GM18507 (cell line): Measurements from ENCODE around the gene CAPN2.

Experiments used
- DNase-seq: peaks from one replicate; pipeline ENCODE4 v3.0.0; 2011; ENCODE audit warnings: low read depth; ENCODE audit not compliant: insufficient read length; ENCODE audit errors: extremely low spot score
- FAIRE-seq: peaks from 2 replicates; lab custom pipeline; 2011; peaks lifted over from hg19 to GRCh38; lab: Jason Lieb, UNC

CAPN2 gene

DNA sequence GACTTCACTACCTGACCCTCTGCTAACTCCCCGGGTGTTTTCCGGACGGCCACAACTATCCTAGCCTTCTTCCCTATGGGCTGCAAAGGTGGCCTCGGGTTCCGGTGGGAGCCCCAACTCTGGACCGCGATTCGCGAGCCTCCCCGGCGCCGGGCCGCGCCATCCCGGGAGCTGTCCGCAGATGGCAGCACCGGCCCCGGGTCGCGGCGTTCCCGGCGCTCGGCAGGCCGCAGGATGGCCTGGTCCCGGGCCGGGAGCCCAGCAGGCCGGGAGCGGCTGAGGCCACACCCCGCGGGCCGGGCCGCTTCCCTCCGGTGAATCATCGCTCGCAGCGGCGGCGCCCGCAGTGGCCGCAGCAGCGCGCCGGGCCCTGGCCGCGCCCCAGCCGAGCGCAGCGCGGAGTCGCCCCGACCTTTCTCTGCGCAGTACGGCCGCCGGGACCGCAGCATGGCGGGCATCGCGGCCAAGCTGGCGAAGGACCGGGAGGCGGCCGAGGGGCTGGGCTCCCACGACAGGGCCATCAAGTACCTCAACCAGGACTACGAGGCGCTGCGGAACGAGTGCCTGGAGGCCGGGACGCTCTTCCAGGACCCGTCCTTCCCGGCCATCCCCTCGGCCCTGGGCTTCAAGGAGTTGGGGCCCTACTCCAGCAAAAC lies at the start of gene CAPN2:
Gene CAPN2 (plus strand): TSS at position 346 of the 656 bp plus-strand sequence. CDS start 102 bp downstream, at position 448.
- DNase-seq (peak; percentile 50), FAIRE-seq (no peak)

DNA sequence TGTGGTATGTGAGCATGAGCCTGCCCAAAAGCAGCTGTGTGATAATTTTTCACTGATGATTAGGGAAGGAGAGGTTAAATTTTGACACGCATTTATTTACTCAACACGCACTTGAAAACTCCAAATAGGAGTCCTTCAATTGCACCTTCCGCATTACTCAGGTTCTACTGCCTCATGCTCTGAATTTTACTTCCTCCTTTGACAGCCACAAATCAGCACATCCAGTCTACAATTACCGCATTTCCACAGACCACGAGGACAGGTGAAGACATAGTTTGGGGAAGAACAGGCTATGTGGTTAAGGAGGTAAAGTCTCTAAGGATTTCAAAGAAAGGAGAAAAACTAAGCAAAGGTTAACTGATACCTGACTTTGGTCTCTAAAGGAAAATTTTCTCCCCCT lies 49.4 kb upstream of the CAPN2 start:
- FAIRE-seq (no peak), DNase-seq (no peak)

DNA sequence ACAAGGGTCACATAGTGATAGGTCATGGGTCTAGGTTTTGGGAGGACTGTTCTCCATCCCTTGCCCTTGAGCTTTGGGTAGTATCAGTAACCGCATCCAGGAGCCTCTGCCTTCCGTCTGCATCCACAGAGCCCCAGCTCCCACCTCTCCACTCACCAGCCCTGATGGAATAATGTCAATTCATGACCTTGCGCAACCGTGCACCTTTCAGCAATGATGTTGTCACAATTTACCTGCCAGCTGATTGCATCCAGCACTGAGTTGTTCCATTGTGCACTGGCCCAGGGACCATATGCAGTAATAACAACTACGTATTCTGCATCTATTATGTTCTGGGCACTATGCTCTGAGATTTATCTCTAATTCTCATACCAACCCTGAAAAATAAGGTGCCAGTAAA lies 48.2 kb upstream of the CAPN2 start:
- no peak for DNase-seq
- no peak for FAIRE-seq

DNA sequence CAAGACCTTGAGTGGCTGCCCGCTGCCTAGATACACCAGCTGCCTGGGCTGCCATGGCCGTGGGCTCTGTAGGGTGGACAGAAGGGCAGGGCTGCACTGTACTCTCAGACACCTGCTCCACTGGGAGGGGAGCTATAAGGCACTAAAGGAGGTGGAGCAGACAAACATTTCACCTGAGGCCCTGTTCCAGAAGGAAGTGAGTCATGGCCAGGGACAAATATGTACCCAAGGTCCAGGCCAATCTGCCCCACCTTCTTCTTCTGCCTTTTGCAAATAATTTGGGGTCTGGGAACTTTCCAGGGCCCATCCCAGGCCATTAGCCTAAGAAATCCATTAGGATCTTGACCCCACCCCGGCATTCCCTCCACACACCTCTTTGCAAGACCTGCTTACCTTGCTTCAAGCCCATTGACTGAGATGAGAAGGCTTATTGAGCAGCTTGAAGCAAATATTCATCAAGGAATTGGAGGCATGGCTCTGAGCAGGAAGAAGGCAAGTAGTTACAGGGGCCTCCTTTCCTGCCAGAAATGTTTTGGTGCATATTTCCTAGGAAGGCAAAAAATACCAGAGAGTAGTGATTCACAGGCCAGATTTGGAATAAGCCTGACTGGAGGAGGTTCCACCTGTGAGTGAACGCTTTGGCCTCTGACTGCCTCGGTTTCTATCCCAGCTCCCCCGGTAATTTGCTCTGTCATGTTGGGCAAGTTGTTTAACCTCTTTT lies 46.6 kb upstream of the CAPN2 start, which contains the start of gene CAPN8:
Gene CAPN8 (minus strand): TSS at position 110 of the 721 bp plus-strand sequence. CDS start 55 bp downstream, at position 55.
- FAIRE-seq: no peak
- no peak for DNase-seq

DNA sequence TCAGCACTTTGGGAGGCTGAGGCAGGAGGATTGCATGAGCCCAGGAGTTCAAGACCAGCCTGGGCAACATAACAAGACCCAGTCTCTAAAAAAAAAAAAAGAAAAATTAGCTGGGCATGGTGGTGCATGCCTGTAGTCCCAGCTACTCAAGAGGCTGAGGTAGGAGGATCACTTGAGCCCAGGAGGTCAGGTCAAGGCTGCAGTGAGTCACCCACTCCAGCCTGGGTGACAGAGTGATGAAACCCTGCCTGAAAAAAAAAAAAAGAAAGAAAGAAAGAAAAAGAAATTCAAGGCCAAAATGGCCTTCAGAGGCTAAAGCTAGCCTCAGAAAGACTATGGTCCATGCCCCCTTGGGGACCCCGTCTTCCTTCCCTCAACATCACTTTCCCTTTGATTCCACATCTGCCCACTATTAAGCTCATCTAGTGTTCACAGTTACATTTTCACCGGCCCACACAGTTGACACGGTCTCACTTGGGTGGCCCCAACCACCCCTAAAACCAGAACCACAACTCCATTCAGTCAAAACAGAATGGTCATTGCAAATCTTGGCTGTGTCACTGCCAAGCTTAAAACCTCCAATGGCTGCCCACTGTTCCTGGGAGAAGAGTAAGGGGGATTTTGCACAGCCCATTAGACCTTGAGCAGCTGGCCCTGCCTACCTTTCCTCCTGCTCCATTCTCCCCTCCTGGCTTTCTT lies 44.7 kb upstream of the CAPN2 start:
- FAIRE-seq (no peak), DNase-seq (no peak)

DNA sequence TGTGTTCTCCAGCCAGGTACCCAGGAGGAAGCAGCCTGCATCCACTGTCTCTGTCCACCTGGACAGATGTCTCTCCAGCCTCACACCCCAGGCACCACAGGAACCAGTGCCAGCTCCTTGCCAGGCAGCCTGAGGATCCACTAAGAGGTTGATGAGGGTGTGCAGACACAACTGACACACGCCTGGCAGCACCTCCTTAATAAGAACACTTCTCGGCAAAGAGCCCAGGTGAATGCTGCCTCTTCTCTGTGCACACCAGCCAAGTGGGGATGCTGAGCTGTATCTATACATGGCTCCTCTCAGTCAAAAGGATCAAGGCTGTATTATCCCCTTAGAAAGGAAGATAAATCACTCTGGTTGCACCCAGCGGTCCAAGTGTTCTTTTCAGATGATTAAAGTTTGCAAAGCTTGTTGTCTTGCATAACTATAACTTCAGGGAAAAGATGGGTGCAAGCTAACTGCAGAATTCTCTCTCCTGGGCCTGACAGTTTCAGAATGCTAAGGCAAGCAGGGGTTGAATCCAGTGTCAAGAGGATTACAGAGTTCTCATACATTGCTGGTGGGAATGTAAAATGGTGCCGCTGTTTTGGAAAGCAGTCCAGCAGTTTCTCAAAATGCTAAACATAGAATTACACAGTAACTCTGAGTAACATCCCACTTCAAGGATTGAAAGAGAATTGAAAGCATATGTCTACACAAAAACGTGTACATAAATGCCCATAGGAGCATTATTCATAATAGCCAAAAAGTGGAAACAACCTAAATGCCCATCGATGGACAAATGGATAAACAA lies 43.1 kb upstream of the CAPN2 start:
- DNase-seq: no peak
- no peak for FAIRE-seq

DNA sequence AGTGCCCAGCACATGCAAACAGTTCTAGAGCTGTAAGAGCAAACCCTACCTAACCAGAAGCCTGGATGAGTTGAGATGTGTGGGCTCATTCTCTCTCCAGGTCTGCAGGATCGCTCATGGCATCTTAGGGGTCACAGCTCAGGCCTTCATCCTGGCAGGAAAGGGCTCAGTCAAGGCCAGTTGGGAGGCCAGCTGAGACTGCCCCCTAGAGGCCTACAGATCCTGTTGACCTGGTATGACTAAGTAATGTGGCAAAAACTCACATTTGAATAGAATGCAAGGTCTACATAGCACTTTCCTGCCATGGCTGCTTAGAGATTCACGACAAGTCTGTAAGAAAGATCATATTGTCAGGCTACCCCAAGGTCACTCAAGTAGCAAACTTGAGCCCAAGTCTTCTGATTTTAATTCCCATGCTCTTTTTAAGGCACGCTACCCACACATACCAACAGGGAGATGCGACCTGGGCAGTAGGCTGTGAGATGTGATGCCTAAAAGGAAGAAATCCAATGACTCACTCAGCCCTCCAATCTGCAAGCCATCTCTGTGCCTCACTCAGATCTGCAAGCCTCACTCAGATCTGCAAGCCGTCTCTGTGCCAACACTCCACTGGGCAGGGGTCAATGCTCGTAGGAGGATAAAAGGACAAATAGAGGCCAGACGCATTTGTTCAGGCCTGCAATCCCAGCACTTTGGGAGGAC lies 41.7 kb upstream of the CAPN2 start:
- DNase-seq (peak; percentile 7), FAIRE-seq (peak; percentile 41)

DNA sequence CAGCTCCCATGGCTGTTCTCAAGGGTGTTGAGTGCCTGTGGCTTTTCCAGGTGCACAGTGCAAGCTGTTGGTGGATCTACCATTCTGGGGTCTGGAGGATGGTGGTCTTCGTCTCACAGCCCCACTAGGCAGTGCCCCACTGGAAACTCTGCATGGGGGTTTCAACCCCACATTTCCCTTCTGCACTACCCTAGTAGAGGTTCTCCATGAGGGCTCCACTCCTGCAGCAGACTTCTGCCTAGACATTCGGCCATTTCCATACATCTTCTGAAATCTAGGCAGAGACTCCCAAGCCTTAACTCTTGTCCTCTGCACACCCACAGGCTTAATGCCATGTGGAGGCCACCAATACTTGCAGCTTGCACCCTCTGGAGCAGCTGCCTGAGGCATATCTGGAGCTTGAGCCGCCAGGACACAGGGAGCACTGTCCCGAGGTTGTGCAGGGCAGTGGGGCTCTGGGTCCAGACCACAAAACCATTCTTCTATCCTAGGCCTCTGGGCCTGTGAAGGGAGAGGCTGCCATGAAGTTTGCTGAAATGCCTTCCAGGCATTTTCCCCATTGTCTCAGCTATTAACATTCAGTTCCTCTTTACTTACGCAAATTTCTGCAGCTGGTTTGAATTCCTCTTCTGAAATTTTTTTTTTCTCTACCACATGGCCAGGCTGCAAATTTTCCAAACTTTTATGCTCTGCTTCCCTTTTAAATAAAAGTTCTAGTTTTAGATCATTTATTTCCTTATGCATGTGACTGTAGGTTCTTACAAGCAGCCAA lies 38.0 kb upstream of the CAPN2 start:
- DNase-seq (no peak), FAIRE-seq (no peak)

DNA sequence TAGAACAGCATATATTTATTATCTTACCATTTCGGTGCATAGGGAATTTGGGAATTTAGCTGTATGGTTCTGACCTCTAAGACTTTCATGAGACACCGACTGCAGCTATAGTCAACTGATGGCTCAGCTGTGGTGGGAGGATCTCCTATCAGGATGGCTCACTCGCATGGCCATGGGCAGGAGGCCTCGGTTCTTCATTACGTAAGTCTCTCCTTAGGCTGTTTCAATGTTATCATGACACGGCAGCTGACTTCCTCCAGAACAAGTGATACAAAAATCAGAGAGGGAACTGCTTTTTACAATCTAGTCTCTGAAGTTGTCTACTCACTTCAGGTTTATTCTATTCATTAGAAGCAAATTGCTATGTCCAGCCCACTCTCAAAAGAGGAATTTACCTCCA lies 33.5 kb upstream of the CAPN2 start:
- DNase-seq (no peak), FAIRE-seq (no peak)

DNA sequence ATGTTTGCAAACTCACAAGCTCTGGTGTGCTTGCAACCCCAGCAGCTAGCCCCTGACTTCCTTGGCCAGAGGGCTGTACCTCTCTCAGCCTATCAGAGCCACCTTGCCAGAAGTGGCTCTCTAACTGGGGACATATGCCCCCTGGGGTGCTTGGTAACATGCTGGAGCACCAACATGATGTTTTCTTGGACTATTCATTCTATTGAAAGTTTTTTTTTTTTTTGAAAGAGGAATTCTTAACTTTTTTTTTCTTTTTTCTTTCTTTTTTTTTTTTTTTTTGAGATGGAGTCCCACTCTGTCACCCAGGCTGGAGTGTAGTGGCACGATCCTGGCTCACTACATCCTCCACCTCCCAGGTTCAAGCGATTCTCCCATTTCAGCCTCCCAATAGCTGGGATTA lies 32.2 kb upstream of the CAPN2 start:
- FAIRE-seq (no peak), DNase-seq (no peak)

DNA sequence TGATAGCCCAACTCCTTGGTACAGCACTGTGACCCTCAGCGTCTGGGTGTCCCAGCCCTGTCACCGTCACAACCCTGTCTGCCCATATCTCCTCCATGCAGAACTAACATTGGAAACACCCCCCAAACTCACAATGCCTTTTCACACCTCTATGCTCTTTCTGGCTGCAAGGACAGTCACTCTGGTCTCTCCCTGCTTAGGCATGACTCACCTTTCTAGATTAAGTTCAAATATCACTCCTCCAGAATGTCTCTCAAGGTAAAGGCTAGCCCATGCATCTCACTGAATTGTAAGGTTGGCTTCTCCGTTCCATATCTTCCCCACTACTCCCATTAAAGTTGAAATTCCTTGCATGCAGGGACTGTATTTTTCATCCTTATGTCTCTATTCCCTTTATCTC lies 29.8 kb upstream of the CAPN2 start:
- FAIRE-seq: no peak
- DNase-seq: no peak

DNA sequence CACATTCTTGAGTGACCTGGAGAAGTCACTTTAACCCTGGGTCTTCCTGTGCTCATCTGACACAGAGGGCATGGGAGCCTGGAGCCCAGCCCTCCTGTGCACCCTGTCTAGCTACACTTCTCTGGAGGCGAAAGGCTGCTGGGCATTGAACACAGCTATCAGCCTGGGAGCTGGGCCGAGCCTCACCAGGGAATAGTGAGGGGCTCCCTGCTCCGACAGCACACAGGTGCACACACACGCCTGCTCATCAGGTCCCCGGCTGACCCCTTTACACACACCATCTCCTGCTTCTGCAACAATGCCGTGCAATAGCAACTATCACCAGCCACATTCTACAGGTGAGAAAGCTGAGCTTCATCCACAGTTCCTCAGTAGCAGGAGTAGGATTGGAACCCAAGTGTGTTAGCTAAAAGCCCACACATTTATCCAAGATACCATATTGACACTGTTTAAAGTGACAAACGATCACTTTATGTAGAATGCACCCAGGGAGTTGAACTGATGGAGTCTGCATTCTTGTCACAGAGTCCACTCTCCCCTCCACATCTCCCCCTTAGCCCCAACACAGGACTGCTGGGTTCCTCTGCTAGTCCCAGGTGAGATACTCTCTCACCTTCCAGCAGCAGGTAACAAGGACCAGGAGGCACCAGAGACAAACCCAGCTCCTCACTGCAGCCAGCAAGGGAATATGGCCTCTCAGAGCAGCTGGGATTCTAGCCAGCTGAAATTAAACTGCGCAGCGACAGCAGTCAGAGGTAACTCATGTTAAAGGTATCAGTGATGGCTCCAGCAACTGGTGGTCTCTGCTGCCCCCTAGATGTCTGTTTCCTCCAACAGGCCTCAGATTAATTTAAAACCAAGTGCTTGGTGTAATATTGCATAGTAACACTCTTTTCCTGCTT lies 28.5 kb upstream of the CAPN2 start:
- FAIRE-seq (peak; percentile 75), DNase-seq (no peak)

DNA sequence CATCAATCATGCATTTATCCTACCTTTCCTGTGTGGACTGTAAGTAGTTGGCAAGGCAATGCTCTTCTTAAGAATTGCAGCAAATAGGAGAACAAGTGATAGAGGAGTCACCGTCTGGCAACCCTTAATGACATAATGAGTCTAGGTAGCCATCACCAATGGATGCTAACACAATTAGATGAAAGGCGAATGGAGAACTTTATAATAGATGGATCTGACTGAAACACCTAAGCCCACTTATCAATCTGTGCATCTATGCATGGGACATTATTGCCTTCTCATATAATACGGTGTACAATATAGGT lies 27.9 kb upstream of the CAPN2 start:
- FAIRE-seq: no peak
- no peak for DNase-seq

DNA sequence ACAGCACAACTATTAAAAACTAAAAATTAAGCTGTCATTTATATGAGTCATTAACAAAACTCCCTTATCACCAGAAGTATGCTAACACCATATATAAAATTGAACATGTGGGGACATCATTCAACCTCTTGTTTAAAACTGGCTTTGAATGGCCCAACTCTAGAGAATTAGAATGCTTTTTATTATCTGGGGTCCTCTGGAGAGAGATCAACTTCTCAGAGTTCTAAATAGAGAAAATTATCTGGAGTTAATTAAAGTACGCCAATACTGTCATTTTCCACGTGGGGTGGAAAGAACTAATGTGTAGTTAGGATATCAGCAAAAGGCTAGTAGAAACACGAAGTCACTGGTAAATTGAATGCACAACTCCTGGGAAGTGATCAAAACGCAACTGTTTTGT lies 21.2 kb upstream of the CAPN2 start:
- DNase-seq: no peak
- no peak for FAIRE-seq

DNA sequence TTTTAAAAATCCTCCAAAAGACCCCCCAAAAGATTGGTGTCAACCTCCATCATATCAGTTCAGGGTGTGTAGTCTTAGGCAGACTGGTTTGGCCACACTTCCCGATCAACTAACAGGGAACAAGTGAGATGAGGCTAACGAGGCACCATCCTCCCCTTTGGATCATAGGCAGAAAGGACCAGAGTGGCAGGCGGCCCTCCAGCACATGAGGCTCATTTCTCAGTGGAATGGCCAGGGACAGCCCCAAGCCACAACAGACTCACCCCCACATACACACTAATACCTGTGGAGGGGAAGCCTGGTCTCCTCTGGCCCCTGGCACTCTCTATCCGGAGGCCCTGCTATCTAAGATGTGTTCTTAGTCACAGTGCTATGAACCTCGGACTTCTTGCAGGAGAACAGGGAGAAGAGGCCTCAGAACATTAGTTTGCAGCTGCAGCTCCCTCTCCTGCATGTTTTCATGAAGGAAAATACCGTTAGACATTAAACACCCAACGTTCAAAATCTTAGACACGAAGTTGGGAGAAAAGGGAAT lies 17.3 kb upstream of the CAPN2 start:
- DNase-seq: no peak
- no peak for FAIRE-seq

DNA sequence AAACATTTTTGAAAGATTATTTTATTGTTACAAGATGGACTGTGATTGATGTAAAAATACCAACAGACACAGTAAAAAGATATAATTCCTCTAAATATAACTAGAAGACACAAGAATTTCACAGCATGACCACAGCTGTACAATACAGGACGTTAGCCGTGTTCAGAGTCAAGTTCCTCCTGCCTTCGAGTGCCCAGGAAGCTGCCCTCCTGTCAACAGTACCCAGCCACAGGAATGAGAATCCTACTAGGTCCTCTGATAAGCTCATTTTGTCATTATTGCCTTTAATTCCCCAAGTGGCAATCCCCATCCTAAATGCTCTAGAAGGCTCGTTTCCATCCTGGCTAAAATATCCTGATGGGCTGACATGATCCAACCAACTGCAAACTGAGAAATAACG lies 16.4 kb upstream of the CAPN2 start:
- FAIRE-seq: no peak

DNA sequence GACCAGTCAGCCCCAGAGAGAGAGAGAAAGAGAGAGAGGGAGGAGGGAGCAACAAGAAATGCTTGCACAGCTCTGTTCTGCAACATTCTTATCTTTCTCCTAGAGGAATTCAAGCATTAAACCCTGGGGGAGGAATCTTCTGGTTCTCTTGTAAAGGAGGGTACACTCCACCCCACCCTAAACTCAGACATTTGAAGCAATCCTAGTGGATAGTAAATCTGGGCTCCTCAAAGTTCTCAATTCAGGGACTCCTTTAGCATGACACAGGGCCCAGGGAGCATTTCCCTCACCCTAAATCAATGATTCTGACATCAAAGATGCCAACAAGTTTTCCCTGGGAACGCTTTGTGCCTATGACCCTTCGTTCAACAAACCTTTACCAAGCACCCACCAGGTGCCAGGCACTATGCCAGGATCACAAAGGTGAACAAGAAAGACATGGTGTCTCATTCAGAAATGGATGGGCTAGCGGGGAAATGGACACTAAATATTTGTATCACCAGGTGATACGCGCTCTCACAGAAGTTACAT lies 11.9 kb upstream of the CAPN2 start:
- no peak for DNase-seq
- FAIRE-seq: no peak

More for the DNA sequence above, 16.4 kb upstream of the CAPN2 start:
- DNase-seq: no peak
